Measurements from ENCODE around the gene CCR9.
A peak's percentile ranks its signal among the peaks of the same experiment; 100 is the strongest.

The CCR9 gene

GRCh38 chr3:45939341-45939771 lies 53.0 kb downstream of the CCR9 start:
- no peak for DNase-seq

- no peak for DNase-seq
These were observed 53.8 kb downstream of the CCR9 start for GRCh38 chr3:45940004-45940780.

GRCh38 chr3:45940781-45941365 lies 54.5 kb downstream of the CCR9 start:
- no peak for DNase-seq

- DNase-seq, result no peak
These were observed 55.9 kb downstream of the CCR9 start for GRCh38 chr3:45942051-45942825.

- peak in 3 of 6 experiments; percentile 26 to 31 (median 29) for DNase-seq
These were observed 57.0 kb downstream of the CCR9 start, which contains the start of gene CXCR6 for GRCh38 chr3:45943207-45943846. Gene CXCR6 (plus strand): TSS chr3:45943464. CDS start chr3:45946482, 3,018 bp downstream.

GRCh38 chr3:45944830-45945620 lies 58.7 kb downstream of the CCR9 start:
- no peak for DNase-seq

- no peak for DNase-seq
These were observed 60.0 kb downstream of the CCR9 start for GRCh38 chr3:45946307-45946706.

- DNase-seq, result no peak
These were observed 60.5 kb downstream of the CCR9 start for GRCh38 chr3:45946875-45947274.

GRCh38 chr3:45947361-45947760 lies 61.0 kb downstream of the CCR9 start:
- no peak for DNase-seq

- DNase-seq, result no peak
These were observed 62.0 kb downstream of the CCR9 start for GRCh38 chr3:45948311-45948781.

GRCh38 chr3:45948881-45949280 lies 62.5 kb downstream of the CCR9 start:
- DNase-seq, result no peak

GRCh38 chr3:45949432-45949831 lies 63.1 kb downstream of the CCR9 start:
- DNase-seq, result no peak

- no peak for DNase-seq
These were observed 63.8 kb downstream of the CCR9 start for GRCh38 chr3:45950131-45950530.

- DNase-seq, result peak in 2 of 6 experiments; percentile 17 to 19
These were observed 64.6 kb downstream of the CCR9 start for GRCh38 chr3:45950686-45951600.

- DNase-seq, result no peak
These were observed 65.6 kb downstream of the CCR9 start for GRCh38 chr3:45951946-45952345.

- DNase-seq, result no peak
These were observed 66.1 kb downstream of the CCR9 start for GRCh38 chr3:45952456-45952855.
